GM23248 (cell line): ENCODE data around the gene UQCR10. TPM values are rescaled to one million over a fixed set of nuclear protein-coding genes. Genes with fewer than 3 reads are reported as not detected.

Experiments
- DNase-seq: peaks from one replicate; pipeline ENCODE4 v3.0.0-alpha.2; 2015
- H2AFZ ChIP-seq: fragments of 200-600 bp; sonication (generic); 2 replicates; pipeline ENCODE4 v1.6.1; 2016; ENCODE audit warnings: antibody characterized with exemption
- H3F3A ChIP-seq: fragments of 200-600 bp; sonication (generic); 2 replicates; pipeline ENCODE4 v1.6.1; 2016; ENCODE audit warnings: mild to moderate bottlenecking, antibody characterized with exemption, mixed run types; ENCODE audit not compliant: insufficient read depth
- H3K27ac ChIP-seq: fragments of 200-600 bp; sonication (generic); 2 replicates; pipeline ENCODE4 v1.5.1; 2016; ENCODE audit warnings: mild to moderate bottlenecking
- H3K27me3 ChIP-seq: fragments of 200-600 bp; sonication (generic); replicated peaks from 2 replicates; pipeline ENCODE4 v1.6.1; 2016; ENCODE audit warnings: mild to moderate bottlenecking; ENCODE audit not compliant: insufficient read depth
- H3K36me3 ChIP-seq: fragments of 200-600 bp; sonication (generic); 2 replicates; pipeline ENCODE4 v1.6.1; 2016; ENCODE audit warnings: low read depth, mild to moderate bottlenecking
- H3K4me1 ChIP-seq: fragments of 200-600 bp; sonication (generic); 2 replicates; pipeline ENCODE4 v1.6.1; 2016; ENCODE audit warnings: mild to moderate bottlenecking; ENCODE audit not compliant: insufficient read depth
- H3K4me2 ChIP-seq: fragments of 200-600 bp; sonication (generic); one replicate; pipeline ENCODE4 v1.6.1; 2016; ENCODE audit warnings: mild to moderate bottlenecking; ENCODE audit not compliant: unreplicated experiment
- H3K4me3 ChIP-seq: fragments of 200-600 bp; sonication (generic); 2 replicates; pipeline ENCODE4 v1.5.1; 2016; ENCODE audit warnings: mild to moderate bottlenecking
- H3K79me2 ChIP-seq: fragments of 200-600 bp; sonication (generic); 2 replicates; pipeline ENCODE4 v1.6.1; 2016; ENCODE audit warnings: mild to moderate bottlenecking; ENCODE audit not compliant: insufficient read depth
- H3K9ac ChIP-seq: fragments of 200-600 bp; sonication (generic); 2 replicates; pipeline ENCODE4 v1.6.1; 2016; ENCODE audit warnings: mild to moderate bottlenecking
- H3K9me2 ChIP-seq: fragments of 200-600 bp; sonication (generic); 2 replicates; pipeline ENCODE4 v1.6.1; 2016; ENCODE audit warnings: mixed run types, mild to moderate bottlenecking, moderate library complexity; ENCODE audit not compliant: insufficient read depth
- H3K9me3 ChIP-seq: fragments of 200-600 bp; sonication (generic); one replicate; pipeline ENCODE4 v1.6.1; 2017; ENCODE audit warnings: low read depth
- H4K20me1 ChIP-seq: fragments of 200-600 bp; sonication (generic); 2 replicates; pipeline ENCODE4 v1.6.0; 2016; ENCODE audit not compliant: insufficient read depth
- EZH2 ChIP-seq: fragments of 200-600 bp; sonication (generic); IDR thresholded peaks from 2 replicates; pipeline ENCODE4 v1.6.1; 2018; ENCODE audit warnings: antibody characterized with exemption, mild to moderate bottlenecking; ENCODE audit not compliant: insufficient read depth, poor library complexity, severe bottlenecking
- EZH2phosphoT487 ChIP-seq: fragments of 200-600 bp; sonication (generic); IDR thresholded peaks from 2 replicates; pipeline ENCODE4 v1.6.1; 2018; ENCODE audit warnings: antibody characterized with exemption, moderate library complexity, mild to moderate bottlenecking, low read depth; ENCODE audit not compliant: insufficient read depth
- WGBS, 2 experiments: methylation state at CpG; one replicate each; pipeline ENCODE4 v1.1.6; 2015 to 2017; ENCODE audit warnings: low lambda C conversion rate in 2 of 2, low coverage in 1 of 2; ENCODE audit errors: missing lambda C conversion rate in 2 of 2; 5-methylcytosine and 5-hydroxymethylcytosine counted together
- in situ Hi-C: fragments of 300-500 bp; cut with MboI; formaldehyde crosslinking; loops from 2 replicates; pipeline ENCODE4 v1.15.0; 2020
- polyA plus RNA-seq: library from polyadenylated mRNA; unstranded; fragments of >200 nt; fragmentation: Nextera tagmentation; extraction: Ambion mirVana; gene quantifications from 2 replicates; pipeline ENCODE4 v1.2.1, GENCODE V29; 2016
- total RNA-seq: library from RNA; depleted of rRNA; stranded (reverse); fragments of >200 nt; shearing (Covaris generic); gene quantifications from 2 replicates; pipeline ENCODE4 v1.2.3, GENCODE V29; 2014

UQCR10 gene
- total and polyA plus RNA-seq, 2 experiments from 2014 or later: 45.0 to 233 TPM

DNA sequence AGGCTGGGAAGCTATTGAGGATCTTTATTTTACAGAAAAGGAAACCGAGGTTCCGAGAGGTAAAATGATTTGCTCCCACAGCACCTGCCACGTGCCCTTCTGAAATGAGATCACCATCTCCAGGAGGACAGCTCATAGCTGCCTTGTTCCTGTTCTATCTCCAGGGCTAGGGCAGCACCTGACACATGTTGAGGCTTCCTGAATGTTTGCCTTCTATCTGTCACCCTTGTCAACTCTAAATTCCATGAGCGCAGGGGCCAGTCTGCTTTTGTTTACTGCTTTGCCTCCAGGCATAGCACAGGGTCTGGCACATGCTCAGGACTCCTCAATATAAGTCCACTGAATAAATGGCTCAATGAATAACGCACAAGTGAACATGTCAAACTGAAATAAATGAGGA is 46.8 kb downstream of the UQCR10 start:
- Histone ChIP-seq H3K4me2 (no peak overlapping the region), H3K27me3 (no peaks in the 10 kb centered on the region), H3K9ac (no peak overlapping the region), H3K9me2 (no peaks in the 10 kb centered on the region), H4K20me1 (no peaks in the 10 kb centered on the region), H3K4me1 (peaks cover 6% of the 10 kb centered on the region; the same call in 1 of the 2 replicates), H2AFZ (no peak overlapping the region), H3K79me2 (no peaks in the 10 kb centered on the region), H3K36me3 (peaks cover 38% of the 10 kb centered on the region; the same call in 1 of the 2 replicates), H3K27ac (no peak overlapping the region), H3F3A (0 out of 2 replicates have a peak, but pooled peaks cover 8% of the 10 kb centered on the region), H3K4me3 (no peak overlapping the region), H3K9me3 (no peaks in the 10 kb centered on the region)
- DNase-seq: no peak
- in situ Hi-C loops: no loop called here
- WGBS, 2 experiments: 98% methylated on average over 5 of the region's 5 CpGs
- TF ChIP-seq EZH2phosphoT487: no peak
- no peak for TF ChIP-seq EZH2

DNA sequence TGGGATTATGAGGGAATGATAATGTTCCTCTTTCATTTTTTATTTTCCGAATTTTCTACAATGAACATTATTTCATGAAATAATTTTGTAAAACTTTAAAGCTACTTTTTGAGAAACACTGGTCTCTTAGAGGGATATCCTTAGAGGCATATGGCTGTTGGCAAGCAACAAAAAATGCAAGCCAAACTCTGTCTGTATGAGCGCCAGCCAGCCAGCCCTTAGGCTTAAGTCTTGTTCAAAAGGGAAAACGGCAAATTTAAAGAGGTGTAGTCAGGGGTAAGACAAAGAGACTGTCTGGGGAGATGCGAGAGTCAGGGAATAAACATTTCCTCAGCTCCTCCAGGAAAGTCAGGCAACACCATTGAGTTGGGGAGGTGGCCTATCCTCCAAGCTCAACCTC is 48.4 kb downstream of the UQCR10 start:
- in situ Hi-C loops: no loop called here
- Histone ChIP-seq H3K4me3 (no peak overlapping the region), H3K4me2 (no peak overlapping the region), H3K27ac (no peak overlapping the region), H3K9me2 (no peaks in the 10 kb centered on the region), H3F3A (peaks cover 11% of the 10 kb centered on the region), H4K20me1 (no peaks in the 10 kb centered on the region), H3K4me1 (peaks cover 6% of the 10 kb centered on the region; the same call in 1 of the 2 replicates), H3K27me3 (no peaks in the 10 kb centered on the region), H3K36me3 (peaks cover 38% of the 10 kb centered on the region; the same call in 1 of the 2 replicates), H2AFZ (no peak overlapping the region), H3K9ac (no peak overlapping the region), H3K9me3 (no peaks in the 10 kb centered on the region), H3K79me2 (no peaks in the 10 kb centered on the region)
- no peak for DNase-seq
- 59 to 64% methylated on average over 4 of the region's 4 CpGs for WGBS, 2 experiments
- TF ChIP-seq EZH2: no peak
- TF ChIP-seq EZH2phosphoT487: no peak

GRCh38 chr22:29816128-29816527 is 49.0 kb downstream of the UQCR10 start:
- DNase-seq: peak; percentile 57
- H4K20me1 ChIP-seq: no peaks in the 10 kb centered on the region
- no peaks in the 10 kb centered on the region for H3K27me3 ChIP-seq
- WGBS, 2 experiments: 15 to 44% methylated on average over 2 of the region's 2 CpGs
- peaks cover 6% of the 10 kb centered on the region; the same call in 1 of the 2 replicates for H3K4me1 ChIP-seq
- H3K9me2 ChIP-seq: no peaks in the 10 kb centered on the region
- no peak overlapping the region for H3K9ac ChIP-seq
- no peak overlapping the region for H2AFZ ChIP-seq
- peaks cover 34% of the 10 kb centered on the region; the same call in 1 of the 2 replicates for H3K36me3 ChIP-seq
- in situ Hi-C loops: no loop called here
- no peak overlapping the region for H3K4me2 ChIP-seq
- H3F3A ChIP-seq: peaks cover 15% of the 10 kb centered on the region
- no peak overlapping the region for H3K27ac ChIP-seq
- H3K79me2 ChIP-seq: no peaks in the 10 kb centered on the region
- TF ChIP-seq EZH2: no peak
- no peak for TF ChIP-seq EZH2phosphoT487
- H3K4me3 ChIP-seq: no peak overlapping the region
- no peaks in the 10 kb centered on the region for H3K9me3 ChIP-seq

GRCh38 chr22:29816539-29816938 is 49.4 kb downstream of the UQCR10 start:
- DNase-seq: no peak
- in situ Hi-C loops: no loop called here
- WGBS, 2 experiments: 44 to 63% methylated on average over 5 to 6 of the region's 6 CpGs

More at GRCh38 chr22:29816539-29816938, 49.4 kb downstream of the UQCR10 start:
- no peak for TF ChIP-seq EZH2phosphoT487
- no peak for TF ChIP-seq EZH2
- Histone ChIP-seq H3K36me3 (peaks cover 30% of the 10 kb centered on the region; the same call in 1 of the 2 replicates), H3K27me3 (no peaks in the 10 kb centered on the region), H2AFZ (no peak overlapping the region), H3K9me2 (no peaks in the 10 kb centered on the region), H3K27ac (no peak overlapping the region), H4K20me1 (no peaks in the 10 kb centered on the region), H3F3A (peaks cover 20% of the 10 kb centered on the region), H3K9me3 (no peaks in the 10 kb centered on the region), H3K9ac (no peak overlapping the region), H3K4me2 (no peak overlapping the region), H3K4me3 (no peak overlapping the region), H3K4me1 (peaks cover 10% of the 10 kb centered on the region; the same call in 1 of the 2 replicates), H3K79me2 (no peaks in the 10 kb centered on the region)
